GM19463 (cell line): ENCODE data around the gene IL7R.

Experiments used
- ATAC-seq: cut with Tn5 transposase; IDR thresholded peaks from one replicate; pipeline ENCODE4 v1.9.1; 2021; ENCODE audit warnings: mild to moderate bottlenecking, moderate library complexity; ENCODE audit not compliant: unreplicated experiment

The IL7R gene, protein sequence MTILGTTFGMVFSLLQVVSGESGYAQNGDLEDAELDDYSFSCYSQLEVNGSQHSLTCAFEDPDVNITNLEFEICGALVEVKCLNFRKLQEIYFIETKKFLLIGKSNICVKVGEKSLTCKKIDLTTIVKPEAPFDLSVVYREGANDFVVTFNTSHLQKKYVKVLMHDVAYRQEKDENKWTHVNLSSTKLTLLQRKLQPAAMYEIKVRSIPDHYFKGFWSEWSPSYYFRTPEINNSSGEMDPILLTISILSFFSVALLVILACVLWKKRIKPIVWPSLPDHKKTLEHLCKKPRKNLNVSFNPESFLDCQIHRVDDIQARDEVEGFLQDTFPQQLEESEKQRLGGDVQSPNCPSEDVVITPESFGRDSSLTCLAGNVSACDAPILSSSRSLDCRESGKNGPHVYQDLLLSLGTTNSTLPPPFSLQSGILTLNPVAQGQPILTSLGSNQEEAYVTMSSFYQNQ

GRCh38 chr5:35856765-35857351 lies at the start of gene IL7R:
Gene IL7R (plus strand): TSS chr5:35856891. CDS start chr5:35856978, 87 bp downstream.
- peak; percentile 42 for ATAC-seq

- no peak for ATAC-seq
These were observed 46.1 kb upstream of the IL7R start for GRCh38 chr5:35810601-35811000.

- ATAC-seq = no peak
These were observed 45.5 kb upstream of the IL7R start for GRCh38 chr5:35811108-35811741.

- no peak for ATAC-seq
These were observed 43.2 kb upstream of the IL7R start for GRCh38 chr5:35813521-35813920.

DNA sequence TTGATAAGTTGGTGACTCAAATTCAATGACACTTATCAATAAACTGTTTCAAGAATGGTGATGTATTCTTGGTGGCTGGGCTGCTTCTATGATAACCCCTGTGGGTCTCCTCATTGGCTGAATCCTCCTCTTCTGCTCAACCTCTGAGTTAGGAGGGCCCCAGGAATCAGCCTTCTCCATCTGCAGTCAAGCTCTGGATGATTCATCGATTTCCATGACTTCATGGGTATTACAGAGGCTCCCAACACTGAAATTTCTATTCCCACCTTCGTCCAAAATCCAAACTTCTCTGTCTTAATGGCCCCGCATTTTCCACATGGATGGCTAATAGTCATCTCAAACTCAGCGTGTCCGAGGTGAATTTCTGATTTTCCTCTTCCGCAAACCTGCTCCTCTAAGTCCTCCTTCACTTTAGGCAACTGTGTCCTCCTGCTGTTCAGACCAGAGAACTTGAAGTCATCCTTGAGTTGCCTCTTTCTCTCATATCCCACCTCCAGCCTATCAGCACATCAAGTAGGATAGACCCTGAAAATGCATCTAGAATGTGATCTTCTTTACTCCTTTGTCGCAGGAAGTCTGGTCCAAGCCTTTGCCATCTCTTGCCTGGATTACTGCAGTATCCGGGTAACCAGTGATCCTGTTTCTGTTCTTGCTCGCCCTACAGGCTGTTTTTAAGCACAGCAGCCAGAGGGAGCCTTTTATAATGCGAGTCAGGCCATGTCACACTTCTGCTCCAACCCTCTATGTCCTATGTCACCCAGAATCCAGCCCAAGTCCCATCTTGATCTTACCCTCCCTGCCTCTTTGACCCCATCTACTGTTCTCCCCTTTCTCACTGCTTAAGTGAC lies 41.4 kb upstream of the IL7R start:
- no peak for ATAC-seq

GRCh38 chr5:35816881-35817521 lies 39.7 kb upstream of the IL7R start:
- no peak for ATAC-seq

DNA sequence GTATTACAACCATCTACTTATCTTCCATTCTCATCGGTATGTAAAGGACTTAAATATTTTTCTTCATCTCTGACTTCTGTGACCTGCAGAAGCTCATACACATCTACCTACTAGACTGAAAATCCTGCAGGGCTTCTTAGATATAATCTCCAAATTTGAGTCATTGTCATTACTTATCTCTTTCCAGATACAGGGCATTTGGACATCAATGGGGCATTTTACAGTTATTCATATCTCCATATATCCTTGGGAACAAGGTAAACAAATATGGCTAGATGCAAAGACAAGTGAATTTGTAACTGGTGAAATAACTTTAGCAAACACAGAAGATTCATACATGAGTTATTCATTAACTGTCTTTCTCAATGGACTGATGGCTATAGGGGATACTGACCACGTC lies 37.7 kb upstream of the IL7R start:
- no peak for ATAC-seq

DNA sequence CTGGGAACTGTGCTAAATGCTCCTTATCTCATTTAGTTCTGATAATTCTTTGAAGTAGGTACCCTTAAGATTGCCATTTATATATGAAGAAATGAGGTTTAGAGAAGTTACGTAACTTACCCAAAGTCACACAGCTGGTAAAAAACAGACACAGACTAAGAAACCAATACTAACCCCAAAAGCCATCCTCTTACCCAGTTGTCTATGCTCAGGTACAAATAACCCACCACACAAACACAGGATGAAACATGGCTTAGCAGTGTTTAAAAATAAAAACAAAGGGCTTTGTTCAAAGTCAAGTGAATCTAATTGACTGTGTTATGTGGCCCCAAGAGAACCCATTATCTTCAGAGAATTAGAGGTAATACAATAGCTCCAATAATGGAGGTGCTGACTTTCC lies 37.0 kb upstream of the IL7R start:
- no peak for ATAC-seq

GRCh38 chr5:35820735-35821134 lies 36.0 kb upstream of the IL7R start:
- ATAC-seq = no peak

DNA sequence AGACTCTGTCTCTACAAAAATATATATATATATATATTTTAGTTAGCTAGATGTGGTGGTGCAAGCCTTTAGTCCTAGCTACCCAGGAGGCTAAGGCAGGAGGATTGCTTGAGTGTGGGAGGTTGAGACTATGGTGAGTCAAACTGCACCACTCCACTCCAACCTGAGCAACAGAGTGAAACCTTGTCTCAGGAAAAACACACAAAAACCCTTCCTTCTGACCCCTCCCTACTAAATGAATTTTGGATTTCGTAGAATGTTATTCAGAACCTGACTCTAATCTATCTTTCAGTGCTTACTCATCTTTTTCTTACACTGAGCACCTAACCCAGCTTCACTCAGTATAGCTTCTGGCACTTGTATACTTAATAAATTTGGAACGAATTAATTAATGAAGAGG lies 35.2 kb upstream of the IL7R start:
- no peak for ATAC-seq

DNA sequence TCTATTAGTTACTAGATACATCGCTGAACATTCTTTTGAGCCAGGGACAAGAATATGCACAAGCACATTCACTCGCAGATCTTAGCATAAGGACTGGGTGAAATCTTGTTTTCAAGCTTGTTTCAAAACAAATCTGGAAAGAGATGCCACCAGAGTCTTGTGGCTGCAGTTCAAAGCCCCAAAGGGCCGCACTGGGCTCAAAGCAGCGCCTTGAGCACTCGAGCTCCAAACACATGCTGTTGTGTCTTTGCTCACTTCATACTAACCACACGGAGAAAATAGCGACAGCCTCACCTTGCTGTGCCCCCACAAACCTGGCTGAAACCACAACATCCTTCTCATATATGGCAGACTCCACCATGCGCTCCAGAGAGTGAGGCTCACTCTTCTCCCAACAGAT lies 34.2 kb upstream of the IL7R start:
- no peak for ATAC-seq

DNA sequence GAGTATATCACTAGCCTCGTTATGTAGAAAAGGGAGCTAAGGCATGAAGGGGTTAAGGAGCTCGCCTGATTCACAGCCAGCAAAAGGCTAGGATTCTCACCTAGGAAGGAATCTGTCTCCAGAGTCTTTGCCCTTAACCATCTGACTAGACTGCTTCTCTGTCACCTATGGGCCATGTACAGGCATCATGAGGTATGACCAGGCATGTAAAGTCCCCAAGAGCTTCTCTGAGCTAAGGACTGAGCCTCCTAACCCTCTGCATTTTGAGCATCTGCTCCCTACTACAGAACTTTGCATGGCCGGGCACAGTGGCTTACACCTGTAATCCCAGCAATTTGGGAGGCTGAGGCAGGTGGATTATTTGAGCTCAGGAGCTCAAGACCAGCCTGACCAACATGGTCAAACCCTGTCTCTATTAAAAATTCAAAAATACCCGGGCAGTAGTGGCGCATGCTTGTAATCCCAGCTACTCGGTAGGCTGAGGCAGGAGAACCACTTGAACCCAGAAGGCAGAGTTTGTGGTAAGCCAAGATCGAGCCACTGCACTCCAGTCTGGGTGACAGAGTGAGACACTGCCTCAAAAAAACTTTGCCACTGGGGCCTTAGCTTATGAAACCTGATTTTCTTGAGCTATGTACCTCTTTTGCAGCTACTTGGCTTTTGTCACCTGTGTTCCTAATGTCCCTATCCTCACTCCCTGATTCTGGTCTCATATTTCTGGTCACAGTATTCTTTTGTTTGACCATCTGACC lies 33.2 kb upstream of the IL7R start:
- ATAC-seq = no peak

GRCh38 chr5:35826056-35826455 lies 30.6 kb upstream of the IL7R start:
- ATAC-seq = no peak

GRCh38 chr5:35826554-35826953 lies 30.1 kb upstream of the IL7R start:
- ATAC-seq = no peak

DNA sequence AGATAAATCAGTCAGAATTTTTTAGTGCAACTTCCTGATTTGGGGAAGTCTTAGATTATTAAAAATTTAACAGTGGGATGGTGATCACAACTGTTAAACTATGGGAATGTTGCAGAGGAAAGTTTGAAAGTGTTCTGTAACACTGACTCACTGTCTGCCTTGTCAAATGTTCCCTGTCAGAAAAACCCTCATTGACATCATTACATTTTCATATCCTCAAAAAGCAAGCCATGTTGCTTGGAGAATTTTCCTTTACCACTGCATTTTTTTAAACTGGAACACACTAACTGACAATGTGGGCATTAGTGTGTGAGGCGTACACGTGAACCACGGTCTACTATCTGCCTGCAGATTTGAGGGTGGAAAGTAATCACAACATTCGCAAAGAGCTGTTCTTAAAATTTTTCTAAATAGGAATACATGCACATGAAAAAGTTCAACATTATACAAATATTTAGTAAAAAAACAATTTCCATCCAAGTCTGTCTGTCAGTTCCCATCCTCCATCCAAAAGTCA lies 28.6 kb upstream of the IL7R start:
- ATAC-seq = no peak

GRCh38 chr5:35830587-35830986 lies 26.1 kb upstream of the IL7R start:
- no peak for ATAC-seq

- no peak for ATAC-seq
These were observed 23.9 kb upstream of the IL7R start for GRCh38 chr5:35832762-35833161.

- no peak for ATAC-seq
These were observed 23.5 kb upstream of the IL7R start for GRCh38 chr5:35833224-35833623.

- no peak for ATAC-seq
These were observed 20.6 kb upstream of the IL7R start for GRCh38 chr5:35835796-35836742.
